GM19035 (cell line): ENCODE results near the gene DCAF12L1.

Experiments used
- ATAC-seq: cut with Tn5 transposase; IDR thresholded peaks from one replicate; pipeline ENCODE4 v1.9.1; 2021; ENCODE audit not compliant: unreplicated experiment

DCAF12L1 gene

GRCh38 chrX:126552313-126553022 lies at the start of gene DCAF12L1:
Gene DCAF12L1 (minus strand): TSS chrX:126552814. CDS start chrX:126552608, 206 bp downstream.
- no peak for ATAC-seq

GRCh38 chrX:126580877-126581276 lies 28.3 kb upstream of the DCAF12L1 start:
- ATAC-seq, result no peak

GRCh38 chrX:126575911-126576310 lies 23.3 kb upstream of the DCAF12L1 start:
- no peak for ATAC-seq

GRCh38 chrX:126557151-126557550 lies 4.5 kb upstream of the DCAF12L1 start:
- ATAC-seq, result no peak

- ATAC-seq, result no peak
These were observed 795 bp downstream of the DCAF12L1 start for GRCh38 chrX:126551725-126552312.

GRCh38 chrX:126551306-126551705 lies 1.3 kb downstream of the DCAF12L1 start:
- ATAC-seq, result no peak

GRCh38 chrX:126550816-126551215 lies 1.8 kb downstream of the DCAF12L1 start:
- no peak for ATAC-seq

GRCh38 chrX:126509923-126510322 lies 42.7 kb downstream of the DCAF12L1 start:
- no peak for ATAC-seq
